BE2C (cell line): ENCODE results near the gene TMEM72. TPM values are rescaled to one million over a fixed set of nuclear protein-coding genes. Genes with fewer than 3 reads are reported as not detected.

Source experiments
- DNase-seq: peaks from one replicate; pipeline ENCODE4 v3.0.0-alpha.2; 2020
- H3K27me3 ChIP-seq: fragments of 250-450 bp; sonication (Bioruptor Pico); 2 replicates; pipeline ENCODE4 v1.5.1; 2020; ENCODE audit warnings: mild to moderate bottlenecking
- H3K36me3 ChIP-seq: fragments of 250-450 bp; sonication (Bioruptor Pico); 2 replicates; pipeline ENCODE4 v1.5.1; 2020; ENCODE audit warnings: mild to moderate bottlenecking
- H3K4me1 ChIP-seq: fragments of 250-450 bp; sonication (Bioruptor Pico); 2 replicates; pipeline ENCODE4 v1.5.1; 2020
- H3K4me3 ChIP-seq: 2 replicates; pipeline ENCODE4 v1.5.1; 2011; ENCODE audit warnings: low read depth, low read length
- H3K9me3 ChIP-seq: fragments of 250-450 bp; sonication (Bioruptor Pico); 2 replicates; pipeline ENCODE4 v1.5.1; 2020
- CTCF ChIP-seq: IDR thresholded peaks from 2 replicates; pipeline ENCODE4 v1.5.1; 2012; ENCODE audit warnings: mild to moderate bottlenecking, low read depth, low read length
- polyA plus RNA-seq: library from polyadenylated mRNA; unstranded; fragments of >200 nt; gene quantifications from one replicate; pipeline ENCODE4 v1.2.1, GENCODE V29; 2012; ENCODE audit warnings: low read depth, missing spikeins; ENCODE audit not compliant: insufficient read length, insufficient read depth

TMEM72 gene
- not detected for polyA plus RNA-seq

GRCh38 chr10:44911081-44911540, at the start of gene TMEM72:
Gene TMEM72, plus strand, starts transcription at chr10:44911337. Its CDS starts 176 bp downstream, at chr10:44911513.
- H3K36me3 ChIP-seq: no peaks in the 10 kb centered on the region
- no peak for TF ChIP-seq CTCF
- H3K9me3 ChIP-seq: no peaks in the 10 kb centered on the region
- H3K4me1 ChIP-seq: no peaks in the 10 kb centered on the region
- no peak within 1 kb of the TSS for H3K4me3 ChIP-seq
- H3K27me3 ChIP-seq: no peaks in the 10 kb centered on the region
- DNase-seq: peak; percentile 38

GRCh38 chr10:44862006-44862751, 49.0 kb upstream of the TMEM72 start:
- TF ChIP-seq CTCF: no peak
- no peaks in the 10 kb centered on the region for H3K9me3 ChIP-seq
- H3K4me1 ChIP-seq: no peaks in the 10 kb centered on the region
- no peak overlapping the region for H3K4me3 ChIP-seq
- H3K27me3 ChIP-seq: peaks cover 14% of the 10 kb centered on the region
- no peaks in the 10 kb centered on the region for H3K36me3 ChIP-seq
- no peak for DNase-seq

- peaks cover 14% of the 10 kb centered on the region for H3K27me3 ChIP-seq
- no peak for TF ChIP-seq CTCF
- H3K9me3 ChIP-seq: no peaks in the 10 kb centered on the region
- no peaks in the 10 kb centered on the region for H3K36me3 ChIP-seq
- no peak for DNase-seq
- H3K4me1 ChIP-seq: no peaks in the 10 kb centered on the region
- H3K4me3 ChIP-seq: no peak overlapping the region
Observed at GRCh38 chr10:44862924-44863323, 48.2 kb upstream of the TMEM72 start.

GRCh38 chr10:44863344-44864047, 47.6 kb upstream of the TMEM72 start:
- DNase-seq: no peak
- peaks cover 14% of the 10 kb centered on the region for H3K27me3 ChIP-seq
- H3K36me3 ChIP-seq: no peaks in the 10 kb centered on the region
- H3K4me1 ChIP-seq: no peaks in the 10 kb centered on the region
- no peaks in the 10 kb centered on the region for H3K9me3 ChIP-seq
- no peak for TF ChIP-seq CTCF
- no peak overlapping the region for H3K4me3 ChIP-seq

- no peak for DNase-seq
Observed at GRCh38 chr10:44864051-44864450, 47.1 kb upstream of the TMEM72 start.

More at GRCh38 chr10:44864051-44864450, 47.1 kb upstream of the TMEM72 start:
- Histone ChIP-seq H3K4me3 (no peak overlapping the region), H3K36me3 (no peaks in the 10 kb centered on the region), H3K4me1 (no peaks in the 10 kb centered on the region), H3K9me3 (no peaks in the 10 kb centered on the region), H3K27me3 (peaks cover 14% of the 10 kb centered on the region)
- TF ChIP-seq CTCF: no peak
